Ramos (cell line): ENCODE data around the gene OAS1.

Experiments
- in situ Hi-C: fragments of 300-500 bp; cut with MboI; formaldehyde crosslinking; loops from one replicate; pipeline ENCODE4 v1.14.3; 2022; ENCODE audit warnings: low sequenced_read_pairs; ENCODE audit not compliant: unreplicated experiment

Gene OAS1

GRCh38 chr12:112962561-112962960, 55.8 kb downstream of the OAS1 start:
- in situ Hi-C loops = no loop called here

GRCh38 chr12:112963227-112963861, 56.6 kb downstream of the OAS1 start:
- in situ Hi-C loops = no loop called here

DNA sequence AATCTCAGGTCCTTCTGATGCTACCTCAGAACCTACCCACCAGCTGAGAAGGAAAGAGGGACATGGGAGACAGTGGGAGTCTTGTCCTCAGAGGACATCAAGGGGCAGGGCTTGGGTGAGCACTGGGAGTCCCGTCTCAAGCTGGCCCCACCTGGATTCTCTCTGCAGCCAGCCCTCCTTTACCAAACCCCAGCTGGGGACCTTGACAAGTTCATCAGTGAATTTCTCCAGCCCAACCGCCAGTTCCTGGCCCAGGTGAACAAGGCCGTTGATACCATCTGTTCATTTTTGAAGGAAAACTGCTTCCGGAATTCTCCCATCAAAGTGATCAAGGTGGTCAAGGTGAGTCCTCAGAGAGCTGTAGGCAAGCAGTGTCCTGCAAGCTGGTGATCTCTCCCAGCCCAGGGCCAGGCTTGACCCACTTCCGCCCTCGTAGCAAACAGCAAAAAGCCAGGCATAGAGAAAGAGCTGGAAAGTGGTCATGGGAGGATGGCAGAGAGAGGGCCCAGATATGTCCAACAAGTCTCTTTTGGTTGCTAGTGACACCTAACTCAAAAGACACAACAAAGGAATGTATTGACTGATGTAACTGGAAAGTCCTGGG, 57.4 kb downstream of the OAS1 start:
- in situ Hi-C loops = no loop called here

GRCh38 chr12:112964915-112965314, 58.2 kb downstream of the OAS1 start:
- in situ Hi-C loops = no loop called here

GRCh38 chr12:112965643-112966042, 58.9 kb downstream of the OAS1 start:
- in situ Hi-C loops = no loop called here

DNA sequence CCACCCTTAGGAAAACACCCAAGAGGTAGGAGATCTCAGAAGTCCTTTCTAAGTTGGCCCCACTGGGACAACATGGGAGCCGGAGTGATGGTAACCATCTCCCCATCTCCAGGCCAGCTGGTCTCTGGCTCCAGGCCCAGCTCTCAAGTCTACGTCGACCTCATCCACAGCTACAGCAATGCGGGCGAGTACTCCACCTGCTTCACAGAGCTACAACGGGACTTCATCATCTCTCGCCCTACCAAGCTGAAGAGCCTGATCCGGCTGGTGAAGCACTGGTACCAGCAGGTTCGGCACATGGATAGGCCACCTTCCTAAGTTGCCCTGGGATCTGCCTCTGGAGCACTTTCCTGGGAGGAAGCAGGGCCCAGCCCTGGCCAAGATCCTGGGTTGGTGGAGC, 60.5 kb downstream of the OAS1 start:
- in situ Hi-C loops = no loop called here

DNA sequence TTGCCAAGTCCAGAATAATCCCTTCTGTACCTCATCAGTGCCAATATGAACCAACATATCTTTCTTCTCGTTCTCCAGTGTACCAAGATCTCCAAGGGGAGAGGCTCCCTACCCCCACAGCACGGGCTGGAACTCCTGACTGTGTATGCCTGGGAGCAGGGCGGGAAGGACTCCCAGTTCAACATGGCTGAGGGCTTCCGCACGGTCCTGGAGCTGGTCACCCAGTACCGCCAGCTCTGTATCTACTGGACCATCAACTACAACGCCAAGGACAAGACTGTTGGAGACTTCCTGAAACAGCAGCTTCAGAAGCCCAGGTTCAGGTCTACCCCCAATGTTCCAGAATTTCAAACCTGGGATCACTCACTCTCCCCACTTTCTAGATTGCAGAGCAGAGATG, 61.1 kb downstream of the OAS1 start:
- in situ Hi-C loops = no loop called here
